GM12878 (cell line): Measurements from ENCODE around the gene SLC35A2. TPM values are rescaled to one million over a fixed set of nuclear protein-coding genes. Genes with fewer than 3 reads are reported as not detected.

Source experiments
- ATAC-seq: fragments of 200-7000 bp; cut with Tn5 transposase; 3 replicates; pipeline ENCODE4 v1.9.1; 2020; ENCODE audit warnings: mild to moderate bottlenecking, moderate library complexity
- BruUV-seq: library from RNA; stranded (reverse); fragments of 400-500 nt; replicated peaks from 2 replicates; lab custom pipeline; 2021; lab: Mats Ljungman, UMichigan
- CTCF ChIA-PET: fragments of 300-600 bp; sonication (Branson Sonifier 250); formaldehyde crosslinking; extraction: SDS; loops from one replicate; lab custom pipeline; 2021; ENCODE audit warnings: inconsistent platforms; lab: Yijun Ruan, JAX
- POLR2A ChIA-PET: fragments of 350-600 bp; formaldehyde crosslinking; extraction: SDS; loops from one replicate; lab custom pipeline; 2021; ENCODE audit warnings: inconsistent platforms; lab: Charles Lee
- RAD21 ChIA-PET: fragments of 300-600 bp; sonication (Branson Sonifier 250); formaldehyde crosslinking; loops from one replicate; lab custom pipeline; 2023; ENCODE audit warnings: antibody characterized with exemption; ENCODE audit not compliant: unreplicated experiment; lab: Charles Lee
- SMC1A ChIA-PET: fragments of 300-600 bp; sonication (Branson Sonifier 250); formaldehyde crosslinking; loops from one replicate; lab custom pipeline; 2023; ENCODE audit not compliant: unreplicated experiment, uncharacterized antibody; lab: Charles Lee
- DNase-seq: peaks from one replicate; pipeline ENCODE4 v3.0.0-alpha.2; 2011; ENCODE audit warnings: low read depth, low spot score
- FAIRE-seq: peaks from 3 replicates; lab custom pipeline; 2011; peaks lifted over from hg19 to GRCh38; lab: Jason Lieb, UNC
- H2AFZ ChIP-seq: 2 replicates; pipeline ENCODE4 v1.6.0; 2011; ENCODE audit warnings: low read depth, low read length, control low read depth; ENCODE audit not compliant: control insufficient read depth
- H3K27ac ChIP-seq: 2 replicates; pipeline ENCODE4 v1.5.1; 2011; ENCODE audit warnings: control low read depth; ENCODE audit not compliant: control insufficient read depth, insufficient read depth
- H3K27me3 ChIP-seq, 2 experiments: replicated peaks in 1 of 2; 2 replicates each; pipeline versions ENCODE4 v1.6.0 to v1.6.1; 2011; ENCODE audit warnings: low read length in 1 of 2; ENCODE audit not compliant: control insufficient read depth in 2 of 2, insufficient read depth in 2 of 2
- H3K36me3 ChIP-seq, 2 experiments: 2 replicates each; pipeline ENCODE4 v1.5.1; 2011; ENCODE audit warnings: low read length in 1 of 2; ENCODE audit not compliant: control insufficient read depth in 2 of 2, insufficient read depth in 2 of 2
- H3K4me1 ChIP-seq: 2 replicates; pipeline ENCODE4 v1.6.1; 2011; ENCODE audit warnings: mild to moderate bottlenecking, low read length, moderate library complexity, mixed read lengths; ENCODE audit not compliant: control insufficient read depth, insufficient read depth
- H3K4me2 ChIP-seq: 2 replicates; pipeline ENCODE4 v1.6.0; 2011; ENCODE audit warnings: control low read depth; ENCODE audit not compliant: control insufficient read depth, insufficient read depth
- H3K4me3 ChIP-seq: fragments of 200-600 bp; sonication (generic); 2 replicates; pipeline ENCODE4 v1.5.1; 2016
- H3K79me2 ChIP-seq: 2 replicates; pipeline ENCODE4 v1.6.0; 2011; ENCODE audit warnings: low read length; ENCODE audit not compliant: control insufficient read depth, insufficient read depth
- H3K9ac ChIP-seq: 2 replicates; pipeline ENCODE4 v1.8.0; 2011; ENCODE audit warnings: low read length, control low read depth, mixed read lengths; ENCODE audit not compliant: control insufficient read depth, insufficient read depth
- H3K9me3 ChIP-seq: replicated peaks from 3 replicates; pipeline ENCODE4 v1.5.1; 2011; ENCODE audit warnings: mild to moderate bottlenecking, low read length; ENCODE audit not compliant: control insufficient read depth, insufficient read depth
- H4K20me1 ChIP-seq: 2 replicates; pipeline ENCODE4 v1.6.0; 2011; ENCODE audit not compliant: control insufficient read depth, insufficient read depth
- BHLHE40 ChIP-seq, 2 experiments: fragments of 450-650 bp in 1 of 2; IDR thresholded peaks; 2 replicates each; pipeline ENCODE4 v1.6.1; 2011 to 2017; ENCODE audit warnings: low read depth in 2 of 2, borderline replicate concordance in 1 of 2, improper control_type of control experiment in 1 of 2, low read length in 1 of 2, mild to moderate bottlenecking in 1 of 2
- BMI1 ChIP-seq: fragments of 450-650 bp; IDR thresholded peaks from 2 replicates; pipeline ENCODE4 v1.6.1; 2016; ENCODE audit warnings: mild to moderate bottlenecking, moderate library complexity, borderline replicate concordance
- CBX3 ChIP-seq: fragments of 200-600 bp; sonication (generic); IDR thresholded peaks from 2 replicates; pipeline ENCODE4 v1.6.1; 2016; ENCODE audit warnings: low read depth, borderline replicate concordance
- CHD1 ChIP-seq: IDR thresholded peaks from 2 replicates; pipeline ENCODE4 v1.6.1; 2012; ENCODE audit warnings: low read depth, low read length, improper control_type of control experiment
- EP300 ChIP-seq, 2 experiments: fragments of 150-350 bp in 1 of 2; IDR thresholded peaks; 2 replicates each; pipeline ENCODE4 v1.6.1; 2011 to 2012; ENCODE audit warnings: low read depth in 2 of 2, low read length in 2 of 2, borderline replicate concordance in 1 of 2, improper control_type of control experiment in 1 of 2, inconsistent platforms in 1 of 2; ENCODE audit not compliant: control insufficient read depth in 1 of 2
- HDAC6 ChIP-seq: fragments of 200-600 bp; sonication (generic); IDR thresholded peaks from one replicate; pipeline ENCODE4 v1.8.0; 2017; ENCODE audit warnings: antibody characterized with exemption; ENCODE audit not compliant: unreplicated experiment
- IKZF2 ChIP-seq, 2 experiments: fragments of 450-650 bp; IDR thresholded peaks; 2 replicates each; pipeline ENCODE4 v1.6.1; 2017; ENCODE audit warnings: mild to moderate bottlenecking in 2 of 2, moderate library complexity in 2 of 2
- MXI1 ChIP-seq: fragments of 150-350 bp; IDR thresholded peaks from 2 replicates; pipeline ENCODE4 v1.6.1; 2011; ENCODE audit warnings: low read depth, mild to moderate bottlenecking, inconsistent platforms, low read length, improper control_type of control experiment
- NFXL1 ChIP-seq: fragments of 450-650 bp; IDR thresholded peaks from 2 replicates; pipeline ENCODE4 v1.6.1; 2017; ENCODE audit warnings: antibody characterized with exemption, mild to moderate bottlenecking, borderline replicate concordance
- POLR2AphosphoS5 ChIP-seq: IDR thresholded peaks from 2 replicates; pipeline ENCODE4 v1.6.1; 2011; ENCODE audit warnings: mild to moderate bottlenecking, low read length, inconsistent platforms
- POU2F2 ChIP-seq: IDR thresholded peaks from 3 replicates; pipeline ENCODE4 v1.6.1; 2011; ENCODE audit warnings: low read depth, mild to moderate bottlenecking, low read length, borderline replicate concordance
- RCOR1 ChIP-seq: conservative IDR thresholded peaks from 2 replicates; pipeline ENCODE4 v1.6.1; 2012; ENCODE audit warnings: low read depth, low read length, improper control_type of control experiment
- SPI1 ChIP-seq: IDR thresholded peaks from 2 replicates; pipeline ENCODE4 v1.6.1; 2011; ENCODE audit warnings: low read depth, mild to moderate bottlenecking, low read length, moderate library complexity, borderline replicate concordance; ENCODE audit not compliant: insufficient read depth
- ZBTB11 ChIP-seq: fragments of 450-650 bp; formaldehyde crosslinking; IDR thresholded peaks from 2 replicates; pipeline ENCODE4 v1.5.0; 2022; ENCODE audit warnings: mild to moderate bottlenecking, missing genetic modification characterization
- ZNF384 ChIP-seq: IDR thresholded peaks from 2 replicates; pipeline ENCODE4 v1.6.1; 2012; ENCODE audit warnings: low read depth, mild to moderate bottlenecking, low read length, improper control_type of control experiment, borderline replicate concordance
- WGBS: methylation state at CpG from one replicate; pipeline ENCODE4 v1.1.6; 2016; ENCODE audit warnings: low lambda C conversion rate; ENCODE audit not compliant: insufficient replicate concordance, insufficient coverage; ENCODE audit errors: missing lambda C conversion rate; 5-methylcytosine and 5-hydroxymethylcytosine counted together
- in situ Hi-C: fragments of 300-500 bp; cut with MboI; formaldehyde crosslinking; loops from 9 replicates; pipeline ENCODE4 v1.14.3; 2018; ENCODE audit warnings: mixed read lengths
- intact Hi-C: fragments of 100-400 bp; cut with micrococcal nuclease; formaldehyde crosslinking; loops from one replicate; pipeline ENCODE4 v1.14.2; 2022; ENCODE audit not compliant: unreplicated experiment
- polyA plus RNA-seq, 11 experiments: library from polyadenylated mRNA; depleted of rRNA in 4 of 11; unstranded in 6 of 11; stranded (reverse) in 5 of 11; fragments of >200 nt; fragmentation: Nextera tagmentation in 4 of 11; fragmentation: Illumina TruSeq in 1 of 11; extraction: Ambion mirVana in 4 of 11; extraction: Trizol in 1 of 11; gene quantifications; 1 replicate in 1 of 11; 2 replicates in 10 of 11; pipeline versions ENCODE4 v1.2.1 to v1.2.3, GENCODE V29; 2011 to 2016; ENCODE audit warnings: inconsistent platforms in 2 of 11, missing spikeins in 2 of 11, low read depth in 1 of 11
- total RNA-seq, 4 experiments: library from RNA; depleted of rRNA in 3 of 4; stranded (reverse); fragments of >200 nt in 3 of 4; fragmentation: Illumina TruSeq in 1 of 4; extraction: Trizol in 1 of 4; gene quantifications; 2 replicates each; pipeline versions ENCODE4 v1.2.1 to v1.2.3, GENCODE V29; 2013 to 2021
- TF ChIP-seq, protein P1 (sequence below): IDR thresholded peaks from 2 replicates; pipeline ENCODE4 v1.6.1; 2011; ENCODE audit warnings: borderline replicate concordance, low read depth, mild to moderate bottlenecking, moderate library complexity, low read length; ENCODE audit not compliant: insufficient read depth, poor library complexity, severe bottlenecking

SLC35A2 gene
- total and polyA plus RNA-seq, 10 of the 15 experiments (the other 5 are each of a cell fraction or from before 2014, with no cell fraction given): 2.1 to 27.4 (median 14.9) TPM

GRCh38 chrX:48937054-48937907, 25.8 kb upstream of the SLC35A2 start:
- DNase-seq (peak; percentile 79), ATAC-seq (peak; percentile 74), FAIRE-seq (peak; percentile 44)
- Histone ChIP-seq H3K9me3 (no peaks in the 10 kb centered on the region; the same call in 2 of the 3 replicates), H4K20me1 (no peaks in the 10 kb centered on the region), H3K27me3 (no peaks in the 10 kb centered on the region), H3K36me3 (peaks cover 2 to 18% of the 10 kb centered on the region in 2 experiments), H2AFZ (no peak overlapping the region), H3K4me1 (peaks cover 73% of the 10 kb centered on the region), H3K9ac (peak overlapping the region; percentile 68), H3K4me2 (peak overlapping the region; percentile 88), H3K4me3 (peak overlapping the region; percentile 28; the same call in 1 of the 2 replicates), H3K27ac (peak overlapping the region; percentile 95), H3K79me2 (peaks cover 35% of the 10 kb centered on the region)
- SMC1A ChIA-PET: interaction anchor here (0.7 to 2.9 kb wide), 12 partner anchors 9 to 288 kb away, joined by 3 to 12 read pairs (median 6); partner anchors contain the start of genes HDAC6, OTUD5, PQBP1 and SLC35A2
- intact Hi-C loops: loop anchor here (1.0 to 5.0 kb wide), 3 partner anchors 18 to 855 kb away; partner anchors contain the start of genes HDAC6 and PIM2
- 0% methylated on average over 9 of the region's 9 CpGs for WGBS
- POLR2A ChIA-PET: interaction anchor here (1.0 to 3.4 kb wide), 9 partner anchors 10 to 242 kb away, joined by 3 to 13 read pairs (median 6); partner anchors contain the start of genes HDAC6, PQBP1, SLC35A2 and TIMM17B
- RAD21 ChIA-PET: interaction anchor here (0.6 to 3.2 kb wide), 18 partner anchors 9 to 289 kb away, joined by 3 to 17 read pairs (median 5); partner anchors contain the start of genes HDAC6, PQBP1, SLC35A2 and TFE3
- CTCF ChIA-PET: interaction anchor here (0.7 to 2.5 kb wide), 10 partner anchors 9 to 289 kb away, joined by 3 to 8 read pairs (median 5); partner anchors contain the start of genes ERAS, PQBP1 and TIMM17B
- in situ Hi-C loops: loop anchor here (25.0 kb wide), 1 partner anchor 1725 kb away; the partner anchor contains the start of gene CDK16
- TSS peak; percentile 88 for BruUV-seq
- TF ChIP-seq NFXL1 (no peak), ZNF384 (no peak; the same call in 1 of the 2 replicates), MXI1 (peak; percentile 50; the same call in 1 of the 2 replicates), HDAC6 (no peak), CBX3 (no peak), RCOR1 (0 out of 2 replicates have a peak, but pooled peaks have one; percentile 11), BMI1 (0 out of 2 replicates have a peak, but pooled peaks have one; percentile 15), POLR2AphosphoS5 (peak; percentile 77), CHD1 (no peak), POU2F2 (peak; percentile 84), ZBTB11 (CRISPR knock-in tag) (no peak), BHLHE40 (IDR thresholded peaks at IDR 0.05; ENCODE audit: borderline replicate concordance in 1 of 2, low read depth in 2 of 2, low read length in 1 of 2) (peak; percentile 96), IKZF2 (IDR thresholded peaks at IDR 0.05) (peak; percentile 92 to 95), EP300 (IDR thresholded peaks at IDR 0.05; ENCODE audit: borderline replicate concordance in 1 of 2, control insufficient read depth in 1 of 2, low read depth in 2 of 2, low read length in 2 of 2) (peak; percentile 97 to 98), SPI1 (peak; percentile 88)
- TF ChIP-seq, protein P1, sequence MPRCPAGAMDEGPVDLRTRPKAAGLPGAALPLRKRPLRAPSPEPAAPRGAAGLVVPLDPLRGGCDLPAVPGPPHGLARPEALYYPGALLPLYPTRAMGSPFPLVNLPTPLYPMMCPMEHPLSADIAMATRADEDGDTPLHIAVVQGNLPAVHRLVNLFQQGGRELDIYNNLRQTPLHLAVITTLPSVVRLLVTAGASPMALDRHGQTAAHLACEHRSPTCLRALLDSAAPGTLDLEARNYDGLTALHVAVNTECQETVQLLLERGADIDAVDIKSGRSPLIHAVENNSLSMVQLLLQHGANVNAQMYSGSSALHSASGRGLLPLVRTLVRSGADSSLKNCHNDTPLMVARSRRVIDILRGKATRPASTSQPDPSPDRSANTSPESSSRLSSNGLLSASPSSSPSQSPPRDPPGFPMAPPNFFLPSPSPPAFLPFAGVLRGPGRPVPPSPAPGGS: peak; percentile 90
